BJ (cell line): ENCODE data around the gene SGPP1. TPM values are rescaled to one million over a fixed set of nuclear protein-coding genes. Genes with fewer than 3 reads are reported as not detected.

Experiments used
- CTCF ChIA-PET: fragments of 350-600 bp; formaldehyde crosslinking; extraction: SDS; loops from one replicate; lab custom pipeline; 2021; ENCODE audit warnings: antibody characterized with exemption, inconsistent platforms; lab: Yijun Ruan, JAX
- POLR2A ChIA-PET: fragments of 300-600 bp; sonication (Branson Sonifier 250); formaldehyde crosslinking; extraction: SDS; loops from one replicate; lab custom pipeline; 2021; ENCODE audit warnings: antibody characterized with exemption; lab: Charles Lee
- DNase-seq: peaks from one replicate; pipeline ENCODE4 v3.0.0-alpha.2; 2011; ENCODE audit warnings: low read depth
- H3K27me3 ChIP-seq: 2 replicates; pipeline ENCODE4 v1.6.0; 2011; ENCODE audit warnings: low read length; ENCODE audit not compliant: control insufficient read depth, insufficient read depth
- H3K36me3 ChIP-seq: 2 replicates; pipeline ENCODE4 v1.5.1; 2011; ENCODE audit warnings: low read length; ENCODE audit not compliant: control insufficient read depth, insufficient read depth
- H3K4me3 ChIP-seq: 2 replicates; pipeline ENCODE4 v1.5.1; 2011; ENCODE audit warnings: low read depth, mild to moderate bottlenecking, control low read depth, low read length
- CTCF ChIP-seq: IDR thresholded peaks from 2 replicates; pipeline ENCODE4 v1.5.1; 2011; ENCODE audit warnings: low read depth, mild to moderate bottlenecking, control low read depth, inconsistent platforms, low read length, moderate library complexity; ENCODE audit not compliant: insufficient read depth
- polyA plus RNA-seq: library from polyadenylated mRNA; depleted of rRNA; stranded (reverse); fragments of >200 nt; gene quantifications from 2 replicates; pipeline ENCODE4 v1.2.3, GENCODE V29; 2011

Gene SGPP1
- polyA plus RNA-seq, 1 experiment = 8.9 TPM

- no peaks in the 10 kb centered on the region for H3K27me3 ChIP-seq
- ChIA-PET POLR2A (no interaction called here), CTCF (interaction anchor here (1.2 kb wide), 1 partner anchor 57 kb away, joined by 4 read pairs; no protein-coding TSS in a partner anchor)
- H3K36me3 ChIP-seq = no peaks in the 10 kb centered on the region
- no peak overlapping the region for H3K4me3 ChIP-seq
- no peak for DNase-seq
- no peak for TF ChIP-seq CTCF
Observed at GRCh38 chr14:63713058-63713457, 14.8 kb downstream of the SGPP1 start.

- H3K4me3 ChIP-seq = no peak overlapping the region
- TF ChIP-seq CTCF = no peak
- no peaks in the 10 kb centered on the region for H3K36me3 ChIP-seq
- ChIA-PET POLR2A (no interaction called here), CTCF (interaction anchor here (1.2 kb wide), 1 partner anchor 58 kb away, joined by 4 read pairs; no protein-coding TSS in a partner anchor)
- H3K27me3 ChIP-seq = no peaks in the 10 kb centered on the region
- no peak for DNase-seq
Observed at GRCh38 chr14:63712123-63712522, 15.7 kb downstream of the SGPP1 start.

- DNase-seq = no peak
- POLR2A ChIA-PET = no interaction called here
- TF ChIP-seq CTCF = no peak
Observed at GRCh38 chr14:63710497-63710896, 17.4 kb downstream of the SGPP1 start.

GRCh38 chr14:63709589-63709988 is 18.3 kb downstream of the SGPP1 start:
- Histone ChIP-seq H3K27me3 (no peaks in the 10 kb centered on the region), H3K4me3 (no peak overlapping the region), H3K36me3 (no peaks in the 10 kb centered on the region)
- DNase-seq = no peak
- ChIA-PET CTCF (interaction anchor here (1.9 kb wide), 1 partner anchor 17 kb away, joined by 4 read pairs; no protein-coding TSS in a partner anchor), POLR2A (no interaction called here)
- no peak for TF ChIP-seq CTCF

More at GRCh38 chr14:63710497-63710896, 17.4 kb downstream of the SGPP1 start:
- Histone ChIP-seq H3K27me3 (no peaks in the 10 kb centered on the region), H3K4me3 (no peak overlapping the region), H3K36me3 (no peaks in the 10 kb centered on the region)
- CTCF ChIA-PET = interaction anchor here (1.0 to 1.9 kb wide), 2 partner anchors 16 to 18 kb away, joined by 4 to 5 read pairs; no protein-coding TSS in a partner anchor

- H3K36me3 ChIP-seq = no peaks in the 10 kb centered on the region
- CTCF ChIA-PET = interaction anchor here (1.3 kb wide), 1 partner anchor 15 kb away, joined by 4 read pairs; no protein-coding TSS in a partner anchor
- H3K4me3 ChIP-seq = no peak overlapping the region
- POLR2A ChIA-PET = no interaction called here
- DNase-seq = no peak
- H3K27me3 ChIP-seq = no peaks in the 10 kb centered on the region
- TF ChIP-seq CTCF = no peak
Observed at GRCh38 chr14:63707216-63707615, 20.6 kb downstream of the SGPP1 start.
